ENCODE measurements around the gene DLEU7. TPM values are rescaled to one million over a fixed set of nuclear protein-coding genes. Genes with fewer than 3 reads are reported as not detected.

The DLEU7 gene
- total and polyA plus RNA-seq, 9 of the 15 experiments (the other 6 are each of a cell fraction or from before 2014, with no cell fraction given): 0.03 to 0.06 TPM; not detected in 7

- ChIA-PET POLR2A (interaction anchor here (0.6 kb wide), 1 partner anchor 124 kb away, joined by 3 read pairs; no protein-coding TSS in a partner anchor), CTCF (ENCODE audit: low intra/inter-chr PET ratio) (no interaction called here)
- ATAC-seq (no peak), FAIRE-seq (no peak), DNase-seq (ENCODE audit: extremely low read depth in 1 of 4, low spot score in 3 of 4) (no peak)
- intact Hi-C loops (cut with micrococcal nuclease): no loop called here
- Histone ChIP-seq H3K9ac (ENCODE audit: insufficient read depth in 1 of 2, low read depth in 2 of 2, low read length in 2 of 2) (no peak overlapping the region), H3K4me1 (replicated peaks in 1 of 2; ENCODE audit: control insufficient read depth in 2 of 2, insufficient read depth in 2 of 2, low read length in 2 of 2) (no peaks in the 10 kb centered on the region), H3K9me1 (ENCODE audit: control insufficient read depth, insufficient read depth, low read length) (no peaks in the 10 kb centered on the region), H3K4me2 (ENCODE audit: insufficient read depth, low read length) (no peak overlapping the region), H4K20me1 (replicated peaks; ENCODE audit: control insufficient read depth, insufficient read depth, low read length) (no peaks in the 10 kb centered on the region), H3K79me2 (ENCODE audit: control insufficient read depth, insufficient read depth, low read length) (no peaks in the 10 kb centered on the region), H3K36me3 (ENCODE audit: control insufficient read depth, insufficient read depth, low read length) (no peaks in the 10 kb centered on the region), H2AFZ (ENCODE audit: low read depth, low read length) (no peak overlapping the region), H3K27ac (ENCODE audit: extremely low read depth, low read depth, low read length) (no peak overlapping the region), H3K4me3 (no peak overlapping the region), H3K9me3 (replicated peaks; ENCODE audit: control insufficient read depth, insufficient read depth, low read depth, low read length) (no peaks in the 10 kb centered on the region), H3K27me3 (ENCODE audit: control insufficient read depth in 2 of 2, insufficient read depth in 2 of 2, low read length in 2 of 2) (no peaks in the 10 kb centered on the region; a peak in 1 of 5 replicates)
- WGBS (ENCODE audit: insufficient coverage, low coverage, missing lambda C conversion rate): 2% methylated on average over 3 of the region's 5 CpGs
- no TSS peak for BruUV-seq (replicated peaks)
- in situ Hi-C loops (cut with MboI): no loop called here
- TF ChIP-seq ATF1 (CRISPR knock-in tag; IDR thresholded peaks at IDR 0.05) (no peak), ATF1 (tag; IDR thresholded peaks at IDR 0.05) (no peak), ZBTB43 (CRISPR knock-in tag; IDR thresholded peaks at IDR 0.05) (no peak), PCBP1 (IDR thresholded peaks at IDR 0.05; ENCODE audit: low read depth, low read length, poor library complexity, severe bottlenecking) (no peak), ZNF592 (IDR thresholded peaks at IDR 0.05) (no peak), FOXJ2 (tag; IDR thresholded peaks at IDR 0.05) (no peak), FOXK1 (CRISPR knock-in tag; IDR thresholded peaks at IDR 0.05; ENCODE audit: borderline replicate concordance) (no peak)
Observed at GRCh38 chr13:50882816-50883435, 39.4 kb upstream of the DLEU7 start.

All from K562 (cell line).